ENCODE data around the gene TSPAN18.

DNA sequence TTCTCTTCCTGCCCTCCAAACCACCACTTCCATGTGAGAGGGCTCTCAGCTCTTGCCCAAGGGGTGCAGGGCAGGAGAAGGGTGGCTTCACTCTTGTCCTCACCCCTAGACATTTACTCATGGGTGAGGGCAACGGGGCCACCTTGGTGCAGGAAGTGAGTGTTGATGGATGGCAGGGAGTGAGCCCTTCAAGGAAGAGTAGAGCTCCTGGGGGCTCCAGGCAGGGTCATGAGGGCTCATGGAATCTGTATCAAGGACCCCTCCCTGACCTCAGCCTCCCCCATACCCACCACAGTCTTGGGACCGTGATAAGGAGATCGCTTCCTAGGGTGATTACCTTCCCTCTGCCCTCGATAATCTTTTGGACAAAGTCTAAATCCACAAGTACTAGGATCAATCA is 37.8 kb downstream of the TSPAN18 start:
- no peak for TF ChIP-seq POLR2A (IDR thresholded peaks at IDR 0.05)
- TF ChIP-seq CTCF (IDR thresholded peaks at IDR 0.05), result no peak

Measured in stomach (tissue), 4 donors.